ENCODE measurements around the gene NT5DC3. TPM values are rescaled to one million over a fixed set of nuclear protein-coding genes. Genes with fewer than 3 reads are reported as not detected.
A peak's percentile ranks its signal among the peaks of the same experiment; 100 is the strongest.

The NT5DC3 gene
- total and polyA plus RNA-seq, 2 of the 13 experiments (the other 11 are each of a cell fraction or from before 2014, with no cell fraction given) = 3.2 to 6.6 TPM

DNA sequence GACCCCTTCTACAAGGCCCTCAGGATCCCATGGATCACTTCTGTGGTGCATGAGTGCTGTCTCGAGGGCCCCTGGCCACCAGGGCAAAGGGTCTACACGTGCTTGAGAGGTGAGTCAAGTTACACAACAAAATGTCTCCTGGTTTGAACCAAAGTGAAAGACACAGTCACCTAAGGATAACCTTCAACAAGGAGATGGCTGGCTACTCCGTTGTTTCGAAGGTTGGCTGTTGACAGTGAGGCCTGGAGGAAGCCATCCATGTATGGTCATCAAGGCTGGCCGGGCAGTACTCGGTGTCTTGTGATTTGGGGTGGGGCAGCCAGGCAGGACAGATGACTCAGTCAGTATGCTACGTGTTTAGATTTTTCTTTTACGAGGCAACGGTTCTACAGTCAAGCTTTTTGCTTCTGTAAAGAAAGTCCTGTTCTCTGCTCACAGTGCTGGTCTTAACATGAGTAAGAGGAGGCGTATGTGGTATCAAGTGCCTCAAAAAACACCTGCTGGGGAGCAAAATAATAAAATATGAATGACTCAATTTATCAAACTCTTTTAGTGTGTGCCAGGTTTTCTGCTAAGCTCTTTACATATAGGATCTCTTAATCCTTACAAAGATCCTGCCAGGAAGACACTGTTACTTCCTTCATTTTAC is 18.0 kb upstream of the NT5DC3 start (continued):
- TF ChIP-seq, protein P1, sequence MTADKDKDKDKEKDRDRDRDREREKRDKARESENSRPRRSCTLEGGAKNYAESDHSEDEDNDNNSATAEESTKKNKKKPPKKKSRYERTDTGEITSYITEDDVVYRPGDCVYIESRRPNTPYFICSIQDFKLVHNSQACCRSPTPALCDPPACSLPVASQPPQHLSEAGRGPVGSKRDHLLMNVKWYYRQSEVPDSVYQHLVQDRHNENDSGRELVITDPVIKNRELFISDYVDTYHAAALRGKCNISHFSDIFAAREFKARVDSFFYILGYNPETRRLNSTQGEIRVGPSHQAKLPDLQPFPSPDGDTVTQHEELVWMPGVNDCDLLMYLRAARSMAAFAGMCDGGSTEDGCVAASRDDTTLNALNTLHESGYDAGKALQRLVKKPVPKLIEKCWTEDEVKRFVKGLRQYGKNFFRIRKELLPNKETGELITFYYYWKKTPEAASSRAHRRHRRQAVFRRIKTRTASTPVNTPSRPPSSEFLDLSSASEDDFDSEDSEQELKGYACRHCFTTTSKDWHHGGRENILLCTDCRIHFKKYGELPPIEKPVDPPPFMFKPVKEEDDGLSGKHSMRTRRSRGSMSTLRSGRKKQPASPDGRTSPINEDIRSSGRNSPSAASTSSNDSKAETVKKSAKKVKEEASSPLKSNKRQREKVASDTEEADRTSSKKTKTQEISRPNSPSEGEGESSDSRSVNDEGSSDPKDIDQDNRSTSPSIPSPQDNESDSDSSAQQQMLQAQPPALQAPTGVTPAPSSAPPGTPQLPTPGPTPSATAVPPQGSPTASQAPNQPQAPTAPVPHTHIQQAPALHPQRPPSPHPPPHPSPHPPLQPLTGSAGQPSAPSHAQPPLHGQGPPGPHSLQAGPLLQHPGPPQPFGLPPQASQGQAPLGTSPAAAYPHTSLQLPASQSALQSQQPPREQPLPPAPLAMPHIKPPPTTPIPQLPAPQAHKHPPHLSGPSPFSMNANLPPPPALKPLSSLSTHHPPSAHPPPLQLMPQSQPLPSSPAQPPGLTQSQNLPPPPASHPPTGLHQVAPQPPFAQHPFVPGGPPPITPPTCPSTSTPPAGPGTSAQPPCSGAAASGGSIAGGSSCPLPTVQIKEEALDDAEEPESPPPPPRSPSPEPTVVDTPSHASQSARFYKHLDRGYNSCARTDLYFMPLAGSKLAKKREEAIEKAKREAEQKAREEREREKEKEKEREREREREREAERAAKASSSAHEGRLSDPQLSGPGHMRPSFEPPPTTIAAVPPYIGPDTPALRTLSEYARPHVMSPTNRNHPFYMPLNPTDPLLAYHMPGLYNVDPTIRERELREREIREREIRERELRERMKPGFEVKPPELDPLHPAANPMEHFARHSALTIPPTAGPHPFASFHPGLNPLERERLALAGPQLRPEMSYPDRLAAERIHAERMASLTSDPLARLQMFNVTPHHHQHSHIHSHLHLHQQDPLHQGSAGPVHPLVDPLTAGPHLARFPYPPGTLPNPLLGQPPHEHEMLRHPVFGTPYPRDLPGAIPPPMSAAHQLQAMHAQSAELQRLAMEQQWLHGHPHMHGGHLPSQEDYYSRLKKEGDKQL (CRISPR knock-in tag; IDR thresholded peaks at IDR 0.05; ENCODE audit: low read depth) = no peak
- no peak for TF ChIP-seq ZMYM2 (CRISPR knock-in tag; IDR thresholded peaks at IDR 0.05)
- no peak for TF ChIP-seq SETDB1 (CRISPR knock-in tag; IDR thresholded peaks at IDR 0.05; ENCODE audit: borderline replicate concordance)
- TF ChIP-seq NCOA1 (CRISPR knock-in tag; IDR thresholded peaks at IDR 0.05) = no peak
- TF ChIP-seq TOPORS (CRISPR knock-in tag; IDR thresholded peaks at IDR 0.05) = no peak
- TF ChIP-seq, protein P2, sequence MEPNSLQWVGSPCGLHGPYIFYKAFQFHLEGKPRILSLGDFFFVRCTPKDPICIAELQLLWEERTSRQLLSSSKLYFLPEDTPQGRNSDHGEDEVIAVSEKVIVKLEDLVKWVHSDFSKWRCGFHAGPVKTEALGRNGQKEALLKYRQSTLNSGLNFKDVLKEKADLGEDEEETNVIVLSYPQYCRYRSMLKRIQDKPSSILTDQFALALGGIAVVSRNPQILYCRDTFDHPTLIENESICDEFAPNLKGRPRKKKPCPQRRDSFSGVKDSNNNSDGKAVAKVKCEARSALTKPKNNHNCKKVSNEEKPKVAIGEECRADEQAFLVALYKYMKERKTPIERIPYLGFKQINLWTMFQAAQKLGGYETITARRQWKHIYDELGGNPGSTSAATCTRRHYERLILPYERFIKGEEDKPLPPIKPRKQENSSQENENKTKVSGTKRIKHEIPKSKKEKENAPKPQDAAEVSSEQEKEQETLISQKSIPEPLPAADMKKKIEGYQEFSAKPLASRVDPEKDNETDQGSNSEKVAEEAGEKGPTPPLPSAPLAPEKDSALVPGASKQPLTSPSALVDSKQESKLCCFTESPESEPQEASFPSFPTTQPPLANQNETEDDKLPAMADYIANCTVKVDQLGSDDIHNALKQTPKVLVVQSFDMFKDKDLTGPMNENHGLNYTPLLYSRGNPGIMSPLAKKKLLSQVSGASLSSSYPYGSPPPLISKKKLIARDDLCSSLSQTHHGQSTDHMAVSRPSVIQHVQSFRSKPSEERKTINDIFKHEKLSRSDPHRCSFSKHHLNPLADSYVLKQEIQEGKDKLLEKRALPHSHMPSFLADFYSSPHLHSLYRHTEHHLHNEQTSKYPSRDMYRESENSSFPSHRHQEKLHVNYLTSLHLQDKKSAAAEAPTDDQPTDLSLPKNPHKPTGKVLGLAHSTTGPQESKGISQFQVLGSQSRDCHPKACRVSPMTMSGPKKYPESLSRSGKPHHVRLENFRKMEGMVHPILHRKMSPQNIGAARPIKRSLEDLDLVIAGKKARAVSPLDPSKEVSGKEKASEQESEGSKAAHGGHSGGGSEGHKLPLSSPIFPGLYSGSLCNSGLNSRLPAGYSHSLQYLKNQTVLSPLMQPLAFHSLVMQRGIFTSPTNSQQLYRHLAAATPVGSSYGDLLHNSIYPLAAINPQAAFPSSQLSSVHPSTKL (CRISPR knock-in tag; IDR thresholded peaks at IDR 0.05) = 0 out of 2 replicates have a peak, but pooled peaks have one; percentile 21
- TF ChIP-seq ZNF20 (CRISPR knock-in tag; IDR thresholded peaks at IDR 0.05) = no peak
- peak; percentile 17; the same call in 1 of the 2 replicates for TF ChIP-seq YEATS2 (CRISPR knock-in tag; IDR thresholded peaks at IDR 0.05; ENCODE audit: borderline replicate concordance)
- peak; percentile 77 for TF ChIP-seq FOSL2 (CRISPR knock-in tag; IDR thresholded peaks at IDR 0.05)
- TF ChIP-seq, protein P3, sequence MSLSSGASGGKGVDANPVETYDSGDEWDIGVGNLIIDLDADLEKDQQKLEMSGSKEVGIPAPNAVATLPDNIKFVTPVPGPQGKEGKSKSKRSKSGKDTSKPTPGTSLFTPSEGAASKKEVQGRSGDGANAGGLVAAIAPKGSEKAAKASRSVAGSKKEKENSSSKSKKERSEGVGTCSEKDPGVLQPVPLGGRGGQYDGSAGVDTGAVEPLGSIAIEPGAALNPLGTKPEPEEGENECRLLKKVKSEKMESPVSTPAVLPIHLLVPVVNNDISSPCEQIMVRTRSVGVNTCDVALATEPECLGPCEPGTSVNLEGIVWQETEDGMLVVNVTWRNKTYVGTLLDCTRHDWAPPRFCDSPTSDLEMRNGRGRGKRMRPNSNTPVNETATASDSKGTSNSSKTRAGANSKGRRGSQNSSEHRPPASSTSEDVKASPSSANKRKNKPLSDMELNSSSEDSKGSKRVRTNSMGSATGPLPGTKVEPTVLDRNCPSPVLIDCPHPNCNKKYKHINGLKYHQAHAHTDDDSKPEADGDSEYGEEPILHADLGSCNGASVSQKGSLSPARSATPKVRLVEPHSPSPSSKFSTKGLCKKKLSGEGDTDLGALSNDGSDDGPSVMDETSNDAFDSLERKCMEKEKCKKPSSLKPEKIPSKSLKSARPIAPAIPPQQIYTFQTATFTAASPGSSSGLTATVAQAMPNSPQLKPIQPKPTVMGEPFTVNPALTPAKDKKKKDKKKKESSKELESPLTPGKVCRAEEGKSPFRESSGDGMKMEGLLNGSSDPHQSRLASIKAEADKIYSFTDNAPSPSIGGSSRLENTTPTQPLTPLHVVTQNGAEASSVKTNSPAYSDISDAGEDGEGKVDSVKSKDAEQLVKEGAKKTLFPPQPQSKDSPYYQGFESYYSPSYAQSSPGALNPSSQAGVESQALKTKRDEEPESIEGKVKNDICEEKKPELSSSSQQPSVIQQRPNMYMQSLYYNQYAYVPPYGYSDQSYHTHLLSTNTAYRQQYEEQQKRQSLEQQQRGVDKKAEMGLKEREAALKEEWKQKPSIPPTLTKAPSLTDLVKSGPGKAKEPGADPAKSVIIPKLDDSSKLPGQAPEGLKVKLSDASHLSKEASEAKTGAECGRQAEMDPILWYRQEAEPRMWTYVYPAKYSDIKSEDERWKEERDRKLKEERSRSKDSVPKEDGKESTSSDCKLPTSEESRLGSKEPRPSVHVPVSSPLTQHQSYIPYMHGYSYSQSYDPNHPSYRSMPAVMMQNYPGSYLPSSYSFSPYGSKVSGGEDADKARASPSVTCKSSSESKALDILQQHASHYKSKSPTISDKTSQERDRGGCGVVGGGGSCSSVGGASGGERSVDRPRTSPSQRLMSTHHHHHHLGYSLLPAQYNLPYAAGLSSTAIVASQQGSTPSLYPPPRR (CRISPR knock-in tag; IDR thresholded peaks at IDR 0.05; ENCODE audit: borderline replicate concordance) = no peak
- TF ChIP-seq NR2F1 (CRISPR knock-in tag; IDR thresholded peaks at IDR 0.05) = 0 out of 4 replicates have a peak, but pooled peaks of 1 of the 2 experiments have one; percentile 16
- TF ChIP-seq ZNF720 (CRISPR knock-in tag; IDR thresholded peaks at IDR 0.05) = no peak
- TF ChIP-seq, protein P4, sequence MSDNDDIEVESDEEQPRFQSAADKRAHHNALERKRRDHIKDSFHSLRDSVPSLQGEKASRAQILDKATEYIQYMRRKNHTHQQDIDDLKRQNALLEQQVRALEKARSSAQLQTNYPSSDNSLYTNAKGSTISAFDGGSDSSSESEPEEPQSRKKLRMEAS (IDR thresholded peaks at IDR 0.05) = peak; percentile 44; the same call in 1 of the 2 replicates
- TF ChIP-seq ZFX (CRISPR knock-in tag; IDR thresholded peaks at IDR 0.05; ENCODE audit: low read depth) = 0 out of 2 replicates have a peak, but pooled peaks have one; percentile 16

Data from HepG2 (cell line).